Measurements from ENCODE around the gene IHH.

DNA sequence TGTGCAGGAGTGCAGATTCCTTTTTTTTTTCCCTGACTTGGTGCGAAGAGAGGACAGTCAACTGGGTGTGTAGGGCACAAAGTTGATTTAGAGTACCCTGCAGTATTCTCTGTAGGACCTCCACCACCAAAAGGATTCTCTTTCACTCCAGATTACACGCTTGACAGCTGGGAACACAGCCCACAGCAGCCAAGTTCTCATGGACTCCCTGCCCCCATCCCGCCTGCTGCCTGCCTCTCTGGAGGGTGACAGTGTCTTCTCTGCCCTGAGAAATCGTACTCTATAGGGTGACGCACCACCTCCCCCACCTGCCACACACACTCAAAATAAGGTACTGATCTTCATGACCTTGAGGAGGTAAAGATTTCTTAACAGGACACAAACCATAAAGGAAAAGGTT is 26.6 kb upstream of the IHH start:
- TF ChIP-seq POLR2A (IDR thresholded peaks at IDR 0.05; ENCODE audit: low read depth) (no peak), EP300 (IDR thresholded peaks at IDR 0.05) (no peak)
- TF ChIP-seq, protein P1, sequence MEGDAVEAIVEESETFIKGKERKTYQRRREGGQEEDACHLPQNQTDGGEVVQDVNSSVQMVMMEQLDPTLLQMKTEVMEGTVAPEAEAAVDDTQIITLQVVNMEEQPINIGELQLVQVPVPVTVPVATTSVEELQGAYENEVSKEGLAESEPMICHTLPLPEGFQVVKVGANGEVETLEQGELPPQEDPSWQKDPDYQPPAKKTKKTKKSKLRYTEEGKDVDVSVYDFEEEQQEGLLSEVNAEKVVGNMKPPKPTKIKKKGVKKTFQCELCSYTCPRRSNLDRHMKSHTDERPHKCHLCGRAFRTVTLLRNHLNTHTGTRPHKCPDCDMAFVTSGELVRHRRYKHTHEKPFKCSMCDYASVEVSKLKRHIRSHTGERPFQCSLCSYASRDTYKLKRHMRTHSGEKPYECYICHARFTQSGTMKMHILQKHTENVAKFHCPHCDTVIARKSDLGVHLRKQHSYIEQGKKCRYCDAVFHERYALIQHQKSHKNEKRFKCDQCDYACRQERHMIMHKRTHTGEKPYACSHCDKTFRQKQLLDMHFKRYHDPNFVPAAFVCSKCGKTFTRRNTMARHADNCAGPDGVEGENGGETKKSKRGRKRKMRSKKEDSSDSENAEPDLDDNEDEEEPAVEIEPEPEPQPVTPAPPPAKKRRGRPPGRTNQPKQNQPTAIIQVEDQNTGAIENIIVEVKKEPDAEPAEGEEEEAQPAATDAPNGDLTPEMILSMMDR (IDR thresholded peaks at IDR 0.05) = no peak

Data from esophagus muscularis mucosa (tissue), 4 donors.